GM12872 (cell line): Measurements from ENCODE around the gene MAGI1.

Experiments used
- CTCF ChIP-seq: IDR thresholded peaks from 3 replicates; pipeline ENCODE4 v1.5.1; 2011; ENCODE audit warnings: low read depth, mild to moderate bottlenecking, low read length, moderate library complexity; ENCODE audit not compliant: insufficient read depth

The MAGI1 gene

GRCh38 chr3:65318231-65318630 is 720.5 kb downstream of the MAGI1 start:
- no peak for TF ChIP-seq CTCF

- no peak for TF ChIP-seq CTCF
Observed at GRCh38 chr3:65314916-65315315, 723.8 kb downstream of the MAGI1 start.

- TF ChIP-seq CTCF: no peak
Observed at GRCh38 chr3:65314269-65314668, 724.4 kb downstream of the MAGI1 start.

GRCh38 chr3:65313666-65314065 is 725.1 kb downstream of the MAGI1 start:
- TF ChIP-seq CTCF: no peak

GRCh38 chr3:65305836-65306235 is 732.9 kb downstream of the MAGI1 start:
- no peak for TF ChIP-seq CTCF
